ENCODE data around the gene PDGFD.

PDGFD gene

DNA sequence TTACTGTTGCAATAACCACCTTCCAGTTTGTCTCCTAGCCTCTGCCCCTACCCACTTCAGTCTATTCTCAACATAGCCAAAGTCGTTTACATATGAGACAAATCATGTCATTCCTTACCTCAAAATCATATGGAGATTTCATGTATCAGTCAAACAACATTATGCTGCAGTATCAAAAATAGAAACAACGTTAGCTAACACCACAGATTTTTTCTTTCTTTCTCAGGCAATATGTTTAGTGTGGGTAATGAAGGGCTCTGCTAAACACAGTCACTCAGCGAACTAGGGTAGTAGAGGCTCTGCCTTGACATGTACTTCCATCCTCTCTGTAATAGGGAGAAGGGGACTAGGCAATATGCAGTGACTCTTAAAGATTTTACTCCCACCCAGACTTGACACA lies 268.8 kb downstream of the PDGFD start:
- no peak for ATAC-seq (ENCODE audit: insufficient read depth, low read depth)
- H4K20me1 ChIP-seq (ENCODE audit: insufficient read depth, low read length): no peaks in the 10 kb centered on the region
- TF ChIP-seq, protein P1, sequence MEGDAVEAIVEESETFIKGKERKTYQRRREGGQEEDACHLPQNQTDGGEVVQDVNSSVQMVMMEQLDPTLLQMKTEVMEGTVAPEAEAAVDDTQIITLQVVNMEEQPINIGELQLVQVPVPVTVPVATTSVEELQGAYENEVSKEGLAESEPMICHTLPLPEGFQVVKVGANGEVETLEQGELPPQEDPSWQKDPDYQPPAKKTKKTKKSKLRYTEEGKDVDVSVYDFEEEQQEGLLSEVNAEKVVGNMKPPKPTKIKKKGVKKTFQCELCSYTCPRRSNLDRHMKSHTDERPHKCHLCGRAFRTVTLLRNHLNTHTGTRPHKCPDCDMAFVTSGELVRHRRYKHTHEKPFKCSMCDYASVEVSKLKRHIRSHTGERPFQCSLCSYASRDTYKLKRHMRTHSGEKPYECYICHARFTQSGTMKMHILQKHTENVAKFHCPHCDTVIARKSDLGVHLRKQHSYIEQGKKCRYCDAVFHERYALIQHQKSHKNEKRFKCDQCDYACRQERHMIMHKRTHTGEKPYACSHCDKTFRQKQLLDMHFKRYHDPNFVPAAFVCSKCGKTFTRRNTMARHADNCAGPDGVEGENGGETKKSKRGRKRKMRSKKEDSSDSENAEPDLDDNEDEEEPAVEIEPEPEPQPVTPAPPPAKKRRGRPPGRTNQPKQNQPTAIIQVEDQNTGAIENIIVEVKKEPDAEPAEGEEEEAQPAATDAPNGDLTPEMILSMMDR (IDR thresholded peaks at IDR 0.05; ENCODE audit: borderline replicate concordance, extremely low read depth, low read length, poor library complexity, severe bottlenecking): no peak
- TF ChIP-seq EZH2 (IDR thresholded peaks at IDR 0.05; ENCODE audit: borderline replicate concordance, low read depth, low read length, severe bottlenecking): no peak
- no peak overlapping the region for H3K4me2 ChIP-seq (ENCODE audit: insufficient read depth, low read length)
- H3K9me3 ChIP-seq (ENCODE audit: insufficient read depth, low read length, severe bottlenecking): no peaks in the 10 kb centered on the region
- no peaks in the 10 kb centered on the region for H3K79me2 ChIP-seq (ENCODE audit: insufficient read depth, low read length)
- no peaks in the 10 kb centered on the region for H3K27me3 ChIP-seq (ENCODE audit: insufficient read depth, low read length, poor library complexity)
- no peak overlapping the region for H3K27ac ChIP-seq (ENCODE audit: low read length)
- H3K4me3 ChIP-seq (ENCODE audit: low read depth in 1 of 2, low read length in 2 of 2): no peak overlapping the region
- no peak overlapping the region for H2AFZ ChIP-seq (ENCODE audit: low read depth, low read length)
- no peak for DNase-seq
- peaks cover 13% of the 10 kb centered on the region for H3K4me1 ChIP-seq (ENCODE audit: insufficient read depth, low read length)
- no peaks in the 10 kb centered on the region for H3K36me3 ChIP-seq (ENCODE audit: insufficient read depth, low read length)
- H3K9ac ChIP-seq (ENCODE audit: low read depth, low read length): no peak overlapping the region

DNA sequence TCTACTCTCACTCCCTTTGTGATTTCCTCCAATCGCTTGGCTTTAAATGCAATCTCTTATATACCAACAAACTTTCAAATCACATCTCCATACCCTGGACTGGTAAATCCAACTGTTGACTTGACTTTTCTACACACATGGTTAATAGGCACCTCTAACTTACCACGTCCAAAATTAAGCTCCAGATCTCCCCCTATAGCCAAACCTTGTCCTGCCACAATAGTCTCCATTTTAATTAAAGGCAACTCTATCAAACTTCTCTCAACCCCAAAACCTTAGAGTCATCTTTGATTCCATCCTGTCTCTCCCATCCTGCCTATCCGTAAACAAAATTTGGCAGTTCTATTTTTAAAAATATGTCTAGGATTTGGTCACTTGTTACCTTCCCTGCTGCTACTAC lies 269.3 kb downstream of the PDGFD start:
- H3K4me1 ChIP-seq (ENCODE audit: insufficient read depth, low read length): peaks cover 13% of the 10 kb centered on the region
- ATAC-seq (ENCODE audit: insufficient read depth, low read depth) (no peak), DNase-seq (no peak)
- H3K27me3 ChIP-seq (ENCODE audit: insufficient read depth, low read length, poor library complexity): no peaks in the 10 kb centered on the region
- H3K79me2 ChIP-seq (ENCODE audit: insufficient read depth, low read length): no peaks in the 10 kb centered on the region
- no peak overlapping the region for H3K9ac ChIP-seq (ENCODE audit: low read depth, low read length)
- H2AFZ ChIP-seq (ENCODE audit: low read depth, low read length): no peak overlapping the region
- no peak overlapping the region for H3K27ac ChIP-seq (ENCODE audit: low read length)
- no peaks in the 10 kb centered on the region for H3K36me3 ChIP-seq (ENCODE audit: insufficient read depth, low read length)
- TF ChIP-seq EZH2 (IDR thresholded peaks at IDR 0.05; ENCODE audit: borderline replicate concordance, low read depth, low read length, severe bottlenecking): no peak
- TF ChIP-seq, protein P1 (IDR thresholded peaks at IDR 0.05; ENCODE audit: borderline replicate concordance, extremely low read depth, low read length, poor library complexity, severe bottlenecking): no peak
- no peaks in the 10 kb centered on the region for H3K9me3 ChIP-seq (ENCODE audit: insufficient read depth, low read length, severe bottlenecking)
- H4K20me1 ChIP-seq (ENCODE audit: insufficient read depth, low read length): no peaks in the 10 kb centered on the region
- no peak overlapping the region for H3K4me2 ChIP-seq (ENCODE audit: insufficient read depth, low read length)
- H3K4me3 ChIP-seq (ENCODE audit: low read depth in 1 of 2, low read length in 2 of 2): no peak overlapping the region

DNA sequence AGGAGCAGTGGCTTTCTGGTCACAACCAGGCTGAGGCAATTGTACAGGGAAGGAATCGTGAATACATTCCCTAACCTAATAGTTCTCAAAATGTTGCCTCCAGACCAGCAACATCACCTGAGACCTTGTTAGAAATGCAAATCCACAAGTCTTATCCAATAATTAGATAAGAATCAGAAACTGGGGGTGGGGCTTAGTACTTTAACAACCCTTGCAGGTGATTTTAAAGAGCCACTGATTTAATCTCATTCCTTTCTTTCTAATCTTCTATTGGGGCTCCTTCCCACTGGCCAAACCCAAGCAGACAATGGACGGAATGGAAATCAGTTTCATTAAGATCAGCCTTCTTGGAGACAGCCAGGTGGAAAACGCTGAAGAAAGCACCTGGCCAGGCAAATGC lies 269.9 kb downstream of the PDGFD start:
- Histone ChIP-seq H2AFZ (ENCODE audit: low read depth, low read length) (no peak overlapping the region), H3K79me2 (ENCODE audit: insufficient read depth, low read length) (no peaks in the 10 kb centered on the region), H3K27me3 (ENCODE audit: insufficient read depth, low read length, poor library complexity) (no peaks in the 10 kb centered on the region), H3K4me2 (ENCODE audit: insufficient read depth, low read length) (no peak overlapping the region), H3K4me3 (ENCODE audit: low read depth in 1 of 2, low read length in 2 of 2) (no peak overlapping the region), H3K4me1 (ENCODE audit: insufficient read depth, low read length) (peaks cover 13% of the 10 kb centered on the region), H3K27ac (ENCODE audit: low read length) (no peak overlapping the region), H3K9ac (ENCODE audit: low read depth, low read length) (no peak overlapping the region), H4K20me1 (ENCODE audit: insufficient read depth, low read length) (no peaks in the 10 kb centered on the region), H3K9me3 (ENCODE audit: insufficient read depth, low read length, severe bottlenecking) (no peaks in the 10 kb centered on the region), H3K36me3 (ENCODE audit: insufficient read depth, low read length) (no peaks in the 10 kb centered on the region)
- ATAC-seq (ENCODE audit: insufficient read depth, low read depth) (no peak), DNase-seq (no peak)
- TF ChIP-seq EZH2 (IDR thresholded peaks at IDR 0.05; ENCODE audit: borderline replicate concordance, low read depth, low read length, severe bottlenecking): no peak
- TF ChIP-seq, protein P1 (IDR thresholded peaks at IDR 0.05; ENCODE audit: borderline replicate concordance, extremely low read depth, low read length, poor library complexity, severe bottlenecking): no peak

DNA sequence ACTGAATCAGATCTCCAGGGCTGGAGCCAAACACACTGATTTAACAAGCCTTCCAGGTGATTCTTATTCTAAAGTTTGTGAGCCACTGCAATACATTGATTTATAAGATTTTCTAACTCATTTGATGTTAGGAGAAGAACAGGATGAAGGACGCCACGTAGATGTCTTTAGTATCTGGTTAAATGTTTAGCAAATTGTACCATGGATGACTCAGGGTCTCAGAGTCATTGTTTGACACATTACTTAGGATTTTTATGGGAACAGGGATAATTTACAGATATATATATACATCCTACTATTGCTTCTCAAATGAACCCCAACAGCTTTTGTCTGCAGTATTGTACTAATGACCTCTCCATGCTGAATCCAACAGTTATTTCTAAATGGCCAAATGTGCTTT lies 270.6 kb downstream of the PDGFD start:
- Histone ChIP-seq H3K4me1 (ENCODE audit: insufficient read depth, low read length) (peaks cover 13% of the 10 kb centered on the region), H4K20me1 (ENCODE audit: insufficient read depth, low read length) (no peaks in the 10 kb centered on the region), H3K9ac (ENCODE audit: low read depth, low read length) (no peak overlapping the region), H3K36me3 (ENCODE audit: insufficient read depth, low read length) (no peaks in the 10 kb centered on the region), H3K4me2 (ENCODE audit: insufficient read depth, low read length) (no peak overlapping the region), H3K27me3 (ENCODE audit: insufficient read depth, low read length, poor library complexity) (no peaks in the 10 kb centered on the region), H3K9me3 (ENCODE audit: insufficient read depth, low read length, severe bottlenecking) (no peaks in the 10 kb centered on the region), H3K79me2 (ENCODE audit: insufficient read depth, low read length) (no peaks in the 10 kb centered on the region), H3K4me3 (ENCODE audit: low read depth in 1 of 2, low read length in 2 of 2) (no peak overlapping the region), H2AFZ (ENCODE audit: low read depth, low read length) (no peak overlapping the region), H3K27ac (ENCODE audit: low read length) (no peak overlapping the region)
- DNase-seq (no peak), ATAC-seq (ENCODE audit: insufficient read depth, low read depth) (no peak)
- TF ChIP-seq, protein P1 (IDR thresholded peaks at IDR 0.05; ENCODE audit: borderline replicate concordance, extremely low read depth, low read length, poor library complexity, severe bottlenecking): no peak
- TF ChIP-seq EZH2 (IDR thresholded peaks at IDR 0.05; ENCODE audit: borderline replicate concordance, low read depth, low read length, severe bottlenecking): no peak
